Mesothelial cell of epicardium (in vitro differentiated cells): ENCODE measurements around the gene CCDC88C. TPM values are rescaled to one million over a fixed set of nuclear protein-coding genes. Genes with fewer than 3 reads are reported as not detected.

Experiments used
- DNase-seq, 2 experiments: peaks; one replicate each; pipeline ENCODE4 v3.0.0; 2021; ENCODE audit warnings: low spot score in 2 of 2; ENCODE audit not compliant: unreplicated experiment in 2 of 2
- H3K27ac Mint-ChIP-seq: 2 replicates; pipeline ENCODE4 v1.8.0; 2021; ENCODE audit warnings: mixed read lengths
- H3K27me3 Mint-ChIP-seq: 2 replicates; pipeline ENCODE4 v1.8.0; 2021; ENCODE audit warnings: low read depth, mixed read lengths
- H3K36me3 Mint-ChIP-seq: 2 replicates; pipeline ENCODE4 v1.8.0; 2021; ENCODE audit warnings: mixed read lengths
- H3K4me1 Mint-ChIP-seq: 2 replicates; pipeline ENCODE4 v1.8.0; 2021; ENCODE audit warnings: mixed read lengths
- H3K4me3 Mint-ChIP-seq: 2 replicates; pipeline ENCODE4 v1.8.0; 2021; ENCODE audit warnings: mild to moderate bottlenecking, moderate library complexity, mixed read lengths
- H3K9me3 Mint-ChIP-seq: 2 replicates; pipeline ENCODE4 v1.8.0; 2021; ENCODE audit warnings: mixed read lengths
- CTCF ChIP-seq: fragments of 200-600 bp; sonication (generic); IDR thresholded peaks from one replicate; pipeline ENCODE4 v1.5.0; 2021; ENCODE audit warnings: antibody characterized with exemption; ENCODE audit not compliant: unreplicated experiment
- total RNA-seq: library from RNA; stranded (reverse); gene quantifications from 3 replicates; pipeline ENCODE4 v1.2.1, GENCODE V29; 2021

CCDC88C gene
- total RNA-seq, 1 donor from 2014 or later = 23.7 TPM

DNA sequence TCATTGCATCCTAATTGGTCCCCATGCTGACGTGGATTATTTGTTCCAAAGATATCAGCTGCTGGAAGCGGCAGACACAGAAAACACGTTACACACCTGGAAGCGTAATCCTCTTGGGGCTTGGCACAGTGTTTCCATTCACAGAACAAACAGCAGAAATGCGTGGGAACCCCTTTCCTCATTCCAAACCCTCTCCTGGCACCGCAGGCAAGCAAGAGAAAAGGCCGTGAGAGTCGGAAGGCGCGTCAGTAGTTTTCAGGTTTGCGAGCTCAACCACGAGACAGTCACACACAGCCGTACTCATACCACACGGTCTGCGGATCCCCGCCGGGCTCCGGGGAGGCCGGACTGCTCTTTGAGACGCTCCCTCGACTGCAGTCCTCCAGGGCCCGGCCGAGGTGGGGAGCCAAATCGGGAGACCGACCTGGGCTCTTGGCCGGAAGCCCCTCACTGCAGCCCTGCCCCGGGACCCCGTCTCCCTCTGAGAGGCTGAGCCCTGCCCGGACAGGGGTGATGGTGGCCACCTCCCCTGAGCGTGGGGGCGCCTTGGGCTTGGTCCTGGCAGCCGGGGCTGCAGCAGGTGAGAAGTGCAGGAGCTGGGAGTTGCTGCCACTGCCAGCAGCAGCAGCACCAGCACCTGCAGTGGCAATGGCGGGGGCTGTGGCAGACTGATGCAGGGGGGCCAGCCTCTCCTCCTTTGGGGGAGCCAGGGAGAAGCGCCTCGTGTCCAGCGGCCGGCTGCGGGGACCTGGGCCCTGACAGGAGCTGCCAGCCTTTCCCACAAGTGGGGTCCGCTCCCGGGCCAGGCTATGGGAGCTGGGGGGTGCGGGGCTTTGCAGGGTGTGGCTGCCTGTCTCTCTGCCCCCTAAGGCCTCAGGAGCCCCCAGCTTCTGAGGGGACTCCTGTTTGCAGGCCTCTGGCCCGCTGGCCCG, 145.0 kb downstream of the CCDC88C start:
- H3K36me3 Mint-ChIP-seq = peaks cover 2% of the 10 kb centered on the region
- no peak overlapping the region for H3K27ac Mint-ChIP-seq
- no peak for DNase-seq
- no peak for TF ChIP-seq CTCF
- no peak overlapping the region for H3K4me3 Mint-ChIP-seq
- no peaks in the 10 kb centered on the region for H3K27me3 Mint-ChIP-seq
- H3K4me1 Mint-ChIP-seq = no peaks in the 10 kb centered on the region
- H3K9me3 Mint-ChIP-seq = no peaks in the 10 kb centered on the region

- TF ChIP-seq CTCF = no peak
- Mint-ChIP-seq H3K27me3 (no peaks in the 10 kb centered on the region), H3K4me3 (no peak overlapping the region), H3K4me1 (no peaks in the 10 kb centered on the region), H3K9me3 (no peaks in the 10 kb centered on the region), H3K27ac (no peak overlapping the region), H3K36me3 (peaks cover 2% of the 10 kb centered on the region)
- DNase-seq = no peak
These were observed 146.0 kb downstream of the CCDC88C start for GRCh38 chr14:91271639-91272038.

DNA sequence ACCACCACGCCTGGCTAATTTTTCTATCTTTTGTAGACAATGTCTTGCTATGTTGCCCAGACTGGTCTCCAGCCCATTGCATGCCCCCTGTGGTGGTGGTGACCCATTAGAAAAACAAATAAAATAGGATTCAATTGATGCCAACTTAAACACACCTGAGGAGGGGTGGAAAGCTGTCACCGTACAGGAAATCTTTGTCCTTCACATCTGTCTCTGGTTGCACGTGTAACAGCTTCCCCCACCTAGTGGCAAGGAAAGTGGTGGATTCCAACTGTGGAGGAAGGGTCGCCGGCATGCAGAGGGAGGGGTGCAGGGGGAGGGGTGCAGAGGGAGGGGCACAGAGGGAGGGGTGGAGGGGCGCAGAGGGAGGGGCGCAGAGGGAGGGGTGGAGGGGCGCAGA, 147.0 kb downstream of the CCDC88C start:
- H3K27me3 Mint-ChIP-seq = peaks cover 4% of the 10 kb centered on the region
- no peaks in the 10 kb centered on the region for H3K9me3 Mint-ChIP-seq
- no peak for TF ChIP-seq CTCF
- H3K4me3 Mint-ChIP-seq = no peak overlapping the region
- peaks cover 5% of the 10 kb centered on the region for H3K4me1 Mint-ChIP-seq
- H3K27ac Mint-ChIP-seq = no peak overlapping the region
- peaks cover 2% of the 10 kb centered on the region for H3K36me3 Mint-ChIP-seq
- DNase-seq = no peak

DNA sequence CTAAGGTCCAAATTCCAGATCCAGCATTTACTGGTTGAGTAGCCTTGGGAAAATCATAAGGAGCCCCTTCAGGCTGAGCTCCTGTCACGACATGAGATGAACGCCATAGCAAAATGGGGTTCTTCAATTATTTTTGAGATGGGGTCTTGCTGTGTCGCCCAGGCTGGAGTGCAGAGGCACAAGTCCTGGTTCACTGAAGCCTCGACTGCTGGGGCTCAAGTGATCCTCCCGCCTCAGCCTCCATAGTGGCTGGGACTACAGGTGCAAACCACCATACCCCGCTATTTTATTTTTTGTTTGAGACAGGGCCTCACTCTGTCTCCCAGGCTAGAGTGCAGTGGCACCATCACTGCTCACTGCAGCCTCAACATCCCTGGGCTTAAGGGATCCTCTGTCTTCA, 147.4 kb downstream of the CCDC88C start:
- no peaks in the 10 kb centered on the region for H3K9me3 Mint-ChIP-seq
- TF ChIP-seq CTCF = no peak
- peaks cover 2% of the 10 kb centered on the region for H3K36me3 Mint-ChIP-seq
- H3K4me1 Mint-ChIP-seq = peaks cover 8% of the 10 kb centered on the region
- no peak overlapping the region for H3K4me3 Mint-ChIP-seq
- DNase-seq = no peak
- no peak overlapping the region for H3K27ac Mint-ChIP-seq
- H3K27me3 Mint-ChIP-seq = peaks cover 8% of the 10 kb centered on the region

- H3K36me3 Mint-ChIP-seq = peaks cover 2% of the 10 kb centered on the region
- no peak overlapping the region for H3K4me3 Mint-ChIP-seq
- no peak for DNase-seq
- TF ChIP-seq CTCF = no peak
- H3K27ac Mint-ChIP-seq = no peak overlapping the region
- peaks cover 11% of the 10 kb centered on the region for H3K27me3 Mint-ChIP-seq
- H3K4me1 Mint-ChIP-seq = peaks cover 11% of the 10 kb centered on the region
- H3K9me3 Mint-ChIP-seq = no peaks in the 10 kb centered on the region
These were observed 148.3 kb downstream of the CCDC88C start for GRCh38 chr14:91269076-91269991.
